ENCODE results near the gene DNM2.

DNM2 gene

GRCh38 chr19:10826846-10827245 is 109.0 kb downstream of the DNM2 start:
- Histone ChIP-seq H3K56ac (ENCODE audit: low read length) (no peak overlapping the region), H3K27ac (ENCODE audit: low read depth, low read length) (no peak overlapping the region), H2BK15ac (replicated peaks; ENCODE audit: low read depth) (no peak overlapping the region), H3K27me3 (ENCODE audit: insufficient read depth, low read length, poor library complexity) (no peaks in the 10 kb centered on the region), H2BK120ac (ENCODE audit: low read depth, low read length) (no peak overlapping the region), H3K4me1 (ENCODE audit: control insufficient read depth, low read depth, low read length) (no peaks in the 10 kb centered on the region), H3K18ac (ENCODE audit: low read length) (no peak overlapping the region), H3K9ac (ENCODE audit: low read length) (no peak overlapping the region), H3K4me3 (ENCODE audit: low read length) (no peak overlapping the region), H3K79me2 (ENCODE audit: control insufficient read depth, insufficient read depth, low read length) (no peaks in the 10 kb centered on the region), H4K5ac (ENCODE audit: low read length) (no peak overlapping the region), H3K4me2 (ENCODE audit: low read length) (no peak overlapping the region), H3K4ac (ENCODE audit: low read depth, low read length) (no peak overlapping the region), H2BK5ac (ENCODE audit: low read length) (no peak overlapping the region), H3K23ac (ENCODE audit: low read length) (no peak overlapping the region), H3K79me1 (ENCODE audit: low read length) (no peaks in the 10 kb centered on the region), H4K8ac (ENCODE audit: low read depth, low read length) (no peak overlapping the region), H2AK5ac (ENCODE audit: low read length) (no peak overlapping the region), H3K36me3 (ENCODE audit: control insufficient read depth, insufficient read depth, low read length) (peaks cover 7% of the 10 kb centered on the region)
- DNase-seq: no peak
- WGBS (ENCODE audit: extremely low coverage, insufficient coverage, low lambda C conversion rate): no CpG with 5 or more reads among the region's 6 CpGs

DNA sequence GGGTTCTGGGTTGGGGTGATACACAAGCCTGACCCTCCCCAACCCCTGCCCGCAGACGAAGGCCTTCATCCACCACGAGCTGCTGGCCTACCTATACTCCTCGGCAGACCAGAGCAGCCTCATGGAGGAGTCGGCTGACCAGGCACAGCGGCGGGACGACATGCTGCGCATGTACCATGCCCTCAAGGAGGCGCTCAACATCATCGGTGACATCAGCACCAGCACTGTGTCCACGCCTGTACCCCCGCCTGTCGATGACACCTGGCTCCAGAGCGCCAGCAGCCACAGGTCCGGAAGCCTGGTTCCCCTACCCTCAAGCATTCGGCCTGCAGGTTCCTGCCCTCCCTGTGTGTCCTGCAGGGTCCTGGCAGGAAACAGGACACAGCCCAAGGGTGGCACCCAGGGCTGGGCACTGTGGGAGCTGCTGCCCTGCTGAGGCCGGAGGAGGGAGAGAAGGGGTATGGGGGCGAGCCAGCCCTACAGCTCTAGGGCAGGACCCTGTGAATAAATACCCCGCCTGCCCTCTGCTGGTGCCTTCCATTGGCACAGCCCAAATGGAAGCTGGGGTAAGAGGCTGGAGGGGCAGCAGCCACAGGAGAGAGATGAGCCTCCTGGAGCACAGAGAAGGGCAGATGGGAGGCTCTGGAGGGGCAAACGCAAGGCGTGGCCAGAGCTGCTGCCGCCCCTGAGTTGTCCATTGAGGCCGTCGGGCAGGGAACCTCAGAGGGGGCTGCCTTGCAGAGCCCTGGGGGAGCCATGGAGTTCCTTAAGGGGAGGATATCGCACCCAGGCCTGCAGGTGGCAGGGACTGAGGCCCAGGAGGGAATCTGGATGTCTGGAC is 111.3 kb downstream of the DNM2 start:
- H2AK5ac ChIP-seq (ENCODE audit: low read length): no peak overlapping the region
- no peak overlapping the region for H3K56ac ChIP-seq (ENCODE audit: low read length)
- H3K4me3 ChIP-seq (ENCODE audit: low read length): no peak overlapping the region
- no peak overlapping the region for H3K4ac ChIP-seq (ENCODE audit: low read depth, low read length)
- H3K27me3 ChIP-seq (ENCODE audit: insufficient read depth, low read length, poor library complexity): no peaks in the 10 kb centered on the region
- no peak overlapping the region for H3K9ac ChIP-seq (ENCODE audit: low read length)
- no peak overlapping the region for H2BK120ac ChIP-seq (ENCODE audit: low read depth, low read length)
- no CpG with 5 or more reads among the region's 26 CpGs for WGBS (ENCODE audit: extremely low coverage, insufficient coverage, low lambda C conversion rate)
- no peak overlapping the region for H3K27ac ChIP-seq (ENCODE audit: low read depth, low read length)
- no peaks in the 10 kb centered on the region for H3K79me2 ChIP-seq (ENCODE audit: control insufficient read depth, insufficient read depth, low read length)
- peaks cover 9% of the 10 kb centered on the region for H3K36me3 ChIP-seq (ENCODE audit: control insufficient read depth, insufficient read depth, low read length)
- no peak overlapping the region for H3K23ac ChIP-seq (ENCODE audit: low read length)
- H4K5ac ChIP-seq (ENCODE audit: low read length): no peak overlapping the region
- no peak overlapping the region for H2BK15ac ChIP-seq (replicated peaks; ENCODE audit: low read depth)
- H3K4me1 ChIP-seq (ENCODE audit: control insufficient read depth, low read depth, low read length): no peaks in the 10 kb centered on the region
- no peak overlapping the region for H3K18ac ChIP-seq (ENCODE audit: low read length)
- DNase-seq: peak; percentile 34
- H3K79me1 ChIP-seq (ENCODE audit: low read length): no peaks in the 10 kb centered on the region
- H4K8ac ChIP-seq (ENCODE audit: low read depth, low read length): no peak overlapping the region
- H2BK5ac ChIP-seq (ENCODE audit: low read length): no peak overlapping the region
- H3K4me2 ChIP-seq (ENCODE audit: low read length): no peak overlapping the region

GRCh38 chr19:10829967-10830366 is 112.1 kb downstream of the DNM2 start:
- no peaks in the 10 kb centered on the region for H3K4me1 ChIP-seq (ENCODE audit: control insufficient read depth, low read depth, low read length)
- H3K36me3 ChIP-seq (ENCODE audit: control insufficient read depth, insufficient read depth, low read length): peaks cover 7% of the 10 kb centered on the region
- H4K5ac ChIP-seq (ENCODE audit: low read length): no peak overlapping the region
- H3K79me1 ChIP-seq (ENCODE audit: low read length): no peaks in the 10 kb centered on the region
- no peak overlapping the region for H3K18ac ChIP-seq (ENCODE audit: low read length)
- no peak overlapping the region for H2BK120ac ChIP-seq (ENCODE audit: low read depth, low read length)
- no peaks in the 10 kb centered on the region for H3K27me3 ChIP-seq (ENCODE audit: insufficient read depth, low read length, poor library complexity)
- H3K4me3 ChIP-seq (ENCODE audit: low read length): no peak overlapping the region
- no peak overlapping the region for H3K27ac ChIP-seq (ENCODE audit: low read depth, low read length)
- H3K56ac ChIP-seq (ENCODE audit: low read length): no peak overlapping the region
- no peak overlapping the region for H2AK5ac ChIP-seq (ENCODE audit: low read length)
- no peak for DNase-seq
- WGBS (ENCODE audit: extremely low coverage, insufficient coverage, low lambda C conversion rate): no CpG with 5 or more reads among the region's 16 CpGs
- H2BK15ac ChIP-seq (replicated peaks; ENCODE audit: low read depth): no peak overlapping the region
- H3K4me2 ChIP-seq (ENCODE audit: low read length): no peak overlapping the region
- no peak overlapping the region for H3K4ac ChIP-seq (ENCODE audit: low read depth, low read length)
- H3K23ac ChIP-seq (ENCODE audit: low read length): no peak overlapping the region
- no peak overlapping the region for H4K8ac ChIP-seq (ENCODE audit: low read depth, low read length)
- no peaks in the 10 kb centered on the region for H3K79me2 ChIP-seq (ENCODE audit: control insufficient read depth, insufficient read depth, low read length)
- H2BK5ac ChIP-seq (ENCODE audit: low read length): no peak overlapping the region
- H3K9ac ChIP-seq (ENCODE audit: low read length): no peak overlapping the region

- Histone ChIP-seq H3K4ac (ENCODE audit: low read depth, low read length) (no peak overlapping the region), H2BK5ac (ENCODE audit: low read length) (no peak overlapping the region), H4K8ac (ENCODE audit: low read depth, low read length) (no peak overlapping the region), H3K18ac (ENCODE audit: low read length) (no peak overlapping the region), H3K56ac (ENCODE audit: low read length) (no peak overlapping the region), H3K4me2 (ENCODE audit: low read length) (no peak overlapping the region), H3K27me3 (ENCODE audit: insufficient read depth, low read length, poor library complexity) (no peaks in the 10 kb centered on the region), H3K27ac (ENCODE audit: low read depth, low read length) (no peak overlapping the region), H3K4me3 (ENCODE audit: low read length) (no peak overlapping the region), H2BK15ac (replicated peaks; ENCODE audit: low read depth) (no peak overlapping the region), H3K36me3 (ENCODE audit: control insufficient read depth, insufficient read depth, low read length) (peaks cover 7% of the 10 kb centered on the region), H3K79me2 (ENCODE audit: control insufficient read depth, insufficient read depth, low read length) (no peaks in the 10 kb centered on the region), H3K4me1 (ENCODE audit: control insufficient read depth, low read depth, low read length) (no peaks in the 10 kb centered on the region), H2AK5ac (ENCODE audit: low read length) (no peak overlapping the region), H3K9ac (ENCODE audit: low read length) (no peak overlapping the region), H4K5ac (ENCODE audit: low read length) (no peak overlapping the region), H3K79me1 (ENCODE audit: low read length) (peaks cover 3% of the 10 kb centered on the region), H3K23ac (ENCODE audit: low read length) (no peak overlapping the region), H2BK120ac (ENCODE audit: low read depth, low read length) (no peak overlapping the region)
- no peak for DNase-seq
- no CpG with 5 or more reads among the region's 7 CpGs for WGBS (ENCODE audit: extremely low coverage, insufficient coverage, low lambda C conversion rate)
These were observed 112.5 kb downstream of the DNM2 start for GRCh38 chr19:10830370-10830769.

- Histone ChIP-seq H4K8ac (ENCODE audit: low read depth, low read length) (no peak overlapping the region), H3K27me3 (ENCODE audit: insufficient read depth, low read length, poor library complexity) (no peaks in the 10 kb centered on the region), H4K5ac (ENCODE audit: low read length) (no peak overlapping the region), H2BK15ac (replicated peaks; ENCODE audit: low read depth) (no peak overlapping the region), H2BK120ac (ENCODE audit: low read depth, low read length) (no peak overlapping the region), H3K9ac (ENCODE audit: low read length) (no peak overlapping the region), H3K4me3 (ENCODE audit: low read length) (no peak overlapping the region), H3K79me2 (ENCODE audit: control insufficient read depth, insufficient read depth, low read length) (no peaks in the 10 kb centered on the region), H3K36me3 (ENCODE audit: control insufficient read depth, insufficient read depth, low read length) (peaks cover 5% of the 10 kb centered on the region), H3K4ac (ENCODE audit: low read depth, low read length) (no peak overlapping the region), H3K79me1 (ENCODE audit: low read length) (peaks cover 3% of the 10 kb centered on the region), H3K23ac (ENCODE audit: low read length) (no peak overlapping the region), H3K4me1 (ENCODE audit: control insufficient read depth, low read depth, low read length) (no peaks in the 10 kb centered on the region), H2AK5ac (ENCODE audit: low read length) (no peak overlapping the region), H3K4me2 (ENCODE audit: low read length) (no peak overlapping the region), H2BK5ac (ENCODE audit: low read length) (no peak overlapping the region), H3K27ac (ENCODE audit: low read depth, low read length) (no peak overlapping the region), H3K56ac (ENCODE audit: low read length) (no peak overlapping the region), H3K18ac (ENCODE audit: low read length) (no peak overlapping the region)
- WGBS (ENCODE audit: extremely low coverage, insufficient coverage, low lambda C conversion rate): no CpG with 5 or more reads among the region's 33 CpGs
- DNase-seq: no peak
These were observed 113.3 kb downstream of the DNM2 start for GRCh38 chr19:10830931-10831779.

Measured in mesendoderm (in vitro differentiated cells).